HEK293 (cell line): ENCODE measurements around the gene ARHGAP28.

Experiments used
- CTCF ChIA-PET: fragments of 350-600 bp; formaldehyde crosslinking; extraction: SDS; loops from one replicate; lab custom pipeline; 2021; ENCODE audit warnings: antibody characterized with exemption; lab: Yijun Ruan, JAX
- POLR2A ChIA-PET: fragments of 300-600 bp; formaldehyde crosslinking; extraction: SDS; loops from one replicate; lab custom pipeline; 2020; ENCODE audit warnings: antibody characterized with exemption, inconsistent platforms; lab: Yijun Ruan, JAX
- H3K27ac ChIP-seq: fragments of 200-500 bp; sonication (Bioruptor generic); 2 replicates; pipeline ENCODE4 v1.5.1; 2014; ENCODE audit warnings: low read depth, low read length, control low read depth, inconsistent platforms; ENCODE audit errors: extremely low read depth
- H3K36me3 ChIP-seq, 2 experiments: fragments of 200-500 bp in 1 of 2; sonication (Bioruptor generic) in 1 of 2; 1 replicate in 1 of 2; 2 replicates in 1 of 2; pipeline ENCODE4 v1.5.1; 2014 to 2017; ENCODE audit warnings: inconsistent platforms in 2 of 2, low read length in 2 of 2; ENCODE audit not compliant: control insufficient read depth in 2 of 2, insufficient read depth in 1 of 2
- H3K4me1 ChIP-seq: fragments of 200-500 bp; sonication (Bioruptor generic); 2 replicates; pipeline ENCODE4 v1.5.1; 2014; ENCODE audit warnings: mild to moderate bottlenecking, low read length, inconsistent platforms; ENCODE audit not compliant: control insufficient read depth, insufficient read depth
- H3K4me3 ChIP-seq: 2 replicates; pipeline ENCODE4 v1.5.1; 2011; ENCODE audit warnings: low read depth, mild to moderate bottlenecking, control low read depth, low read length, moderate library complexity
- H3K9me3 ChIP-seq: fragments of 200-500 bp; sonication (Bioruptor generic); 2 replicates; pipeline ENCODE4 v1.5.1; 2014; ENCODE audit warnings: low read depth, low read length, inconsistent platforms; ENCODE audit not compliant: control insufficient read depth, insufficient read depth
- ELK4 ChIP-seq: IDR thresholded peaks from 2 replicates; pipeline ENCODE4 v1.6.1; 2011; ENCODE audit warnings: mild to moderate bottlenecking, low read depth, low read length, borderline replicate concordance
- GLI2 ChIP-seq: fragments of 450-650 bp; formaldehyde crosslinking; IDR thresholded peaks from 2 replicates; pipeline ENCODE4; 2017; ENCODE audit warnings: missing biosample characterization, missing genetic modification characterization, low read depth, borderline replicate concordance
- GLI4 ChIP-seq: fragments of 450-650 bp; formaldehyde crosslinking; IDR thresholded peaks from 2 replicates; pipeline ENCODE4 v1.5.1; 2016; ENCODE audit warnings: missing biosample characterization, missing genetic modification characterization
- PBX3 ChIP-seq: sonication (generic); formaldehyde crosslinking; IDR thresholded peaks from 2 replicates; pipeline ENCODE4 v1.8.1; 2022; ENCODE audit warnings: mild to moderate bottlenecking, moderate library complexity, missing genetic modification reagents
- PRDM1 ChIP-seq: fragments of 450-650 bp; formaldehyde crosslinking; IDR thresholded peaks from 2 replicates; pipeline ENCODE4; 2016; ENCODE audit warnings: missing biosample characterization, missing genetic modification characterization
- REPIN1 ChIP-seq: fragments of 450-650 bp; formaldehyde crosslinking; IDR thresholded peaks from 2 replicates; pipeline ENCODE4 v1.5.1; 2017; ENCODE audit warnings: missing biosample characterization, missing genetic modification characterization, low read depth
- TRIM28 ChIP-seq: IDR thresholded peaks from 2 replicates; pipeline ENCODE4 v1.6.1; 2011; ENCODE audit warnings: low read length, control low read depth, borderline replicate concordance
- YY1 ChIP-seq: fragments of 450-650 bp; formaldehyde crosslinking; IDR thresholded peaks from 2 replicates; pipeline ENCODE4 v1.5.1; 2018; ENCODE audit warnings: missing biosample characterization, missing genetic modification characterization
- ZNF132 ChIP-seq: fragments of 450-650 bp; formaldehyde crosslinking; IDR thresholded peaks from 2 replicates; pipeline ENCODE4 v1.5.1; 2017; ENCODE audit warnings: missing biosample characterization, missing genetic modification characterization, borderline replicate concordance
- ZNF175 ChIP-seq: fragments of 450-650 bp; formaldehyde crosslinking; IDR thresholded peaks from 2 replicates; pipeline ENCODE4 v1.5.1; 2016; ENCODE audit warnings: missing biosample characterization, missing genetic modification characterization
- ZNF23 ChIP-seq: fragments of 450-650 bp; formaldehyde crosslinking; IDR thresholded peaks from 2 replicates; pipeline ENCODE4 v1.5.1; 2016; ENCODE audit warnings: missing biosample characterization, missing genetic modification characterization, borderline replicate concordance
- ZNF280D ChIP-seq: fragments of 450-650 bp; formaldehyde crosslinking; IDR thresholded peaks from 2 replicates; pipeline ENCODE4 v1.5.1; 2016; ENCODE audit warnings: missing biosample characterization, missing genetic modification characterization
- ZNF449 ChIP-seq: fragments of 450-650 bp; formaldehyde crosslinking; IDR thresholded peaks from 2 replicates; pipeline ENCODE4 v1.5.1; 2017; ENCODE audit warnings: missing biosample characterization, mild to moderate bottlenecking, missing genetic modification characterization, moderate library complexity
- ZNF473 ChIP-seq: fragments of 450-650 bp; formaldehyde crosslinking; IDR thresholded peaks from 2 replicates; pipeline ENCODE4 v1.5.1; 2017; ENCODE audit warnings: missing biosample characterization, missing genetic modification characterization
- ZNF513 ChIP-seq: fragments of 450-650 bp; IDR thresholded peaks from 2 replicates; pipeline ENCODE4 v1.5.1; 2018; ENCODE audit warnings: missing biosample characterization, missing genetic modification characterization
- ZNF544 ChIP-seq: fragments of 450-650 bp; formaldehyde crosslinking; IDR thresholded peaks from 2 replicates; pipeline ENCODE4 v1.5.0; 2017; ENCODE audit warnings: missing biosample characterization, missing genetic modification characterization
- ZNF560 ChIP-seq: fragments of 450-650 bp; formaldehyde crosslinking; IDR thresholded peaks from 2 replicates; pipeline ENCODE4 v1.5.1; 2017; ENCODE audit warnings: missing biosample characterization, missing genetic modification characterization, borderline replicate concordance
- ZSCAN16 ChIP-seq: fragments of 450-650 bp; formaldehyde crosslinking; IDR thresholded peaks from 2 replicates; pipeline ENCODE4 v1.5.1; 2016; ENCODE audit warnings: missing biosample characterization, missing genetic modification characterization

The ARHGAP28 gene

GRCh38 chr18:6793986-6794385, 64.5 kb downstream of the ARHGAP28 start:
- H3K9me3 ChIP-seq = no peaks in the 10 kb centered on the region
- no peak overlapping the region for H3K27ac ChIP-seq
- no peaks in the 10 kb centered on the region for H3K36me3 ChIP-seq
- ChIA-PET CTCF (no interaction called here), POLR2A (no interaction called here)
- H3K4me1 ChIP-seq = no peaks in the 10 kb centered on the region
- TF ChIP-seq ZNF473 = no peak
- TF ChIP-seq ZNF280D = no peak
- TF ChIP-seq ZNF544 (tag by site-specific recombination) = no peak
- TF ChIP-seq GLI2 (tag by site-specific recombination) = no peak
- TF ChIP-seq GLI4 (tag by site-specific recombination) = no peak
- no peak overlapping the region for H3K4me3 ChIP-seq

GRCh38 chr18:6795307-6795706, 65.8 kb downstream of the ARHGAP28 start:
- Histone ChIP-seq H3K27ac (no peak overlapping the region), H3K4me1 (no peaks in the 10 kb centered on the region), H3K9me3 (no peaks in the 10 kb centered on the region), H3K4me3 (no peak overlapping the region), H3K36me3 (no peaks in the 10 kb centered on the region)
- TF ChIP-seq ELK4 = no peak
- TF ChIP-seq YY1 (tag by site-specific recombination) = no peak
- TF ChIP-seq ZNF132 (tag by site-specific recombination) = no peak
- no peak for TF ChIP-seq PRDM1 (tag by site-specific recombination)
- no peak for TF ChIP-seq ZNF175
- TF ChIP-seq ZNF560 (tag by site-specific recombination) = no peak
- no peak for TF ChIP-seq PBX3 (CRISPR knock-in tag)
- TF ChIP-seq ZNF280D = no peak
- POLR2A ChIA-PET = no interaction called here
- CTCF ChIA-PET = no interaction called here

GRCh38 chr18:6796511-6796910, 67.0 kb downstream of the ARHGAP28 start:
- H3K36me3 ChIP-seq = no peaks in the 10 kb centered on the region
- H3K9me3 ChIP-seq = no peaks in the 10 kb centered on the region
- ChIA-PET POLR2A (no interaction called here), CTCF (no interaction called here)
- H3K4me1 ChIP-seq = no peaks in the 10 kb centered on the region
- H3K27ac ChIP-seq = no peak overlapping the region
- no peak overlapping the region for H3K4me3 ChIP-seq
- no peak for TF ChIP-seq ZSCAN16 (tag by site-specific recombination)
- TF ChIP-seq ZNF23 (tag by site-specific recombination) = no peak
- TF ChIP-seq ZNF513 (tag by site-specific recombination) = no peak
- TF ChIP-seq REPIN1 (tag by site-specific recombination) = no peak
- no peak for TF ChIP-seq ZNF449
- TF ChIP-seq TRIM28 = no peak
